ENCODE data around the gene GORAB.

The GORAB gene

DNA sequence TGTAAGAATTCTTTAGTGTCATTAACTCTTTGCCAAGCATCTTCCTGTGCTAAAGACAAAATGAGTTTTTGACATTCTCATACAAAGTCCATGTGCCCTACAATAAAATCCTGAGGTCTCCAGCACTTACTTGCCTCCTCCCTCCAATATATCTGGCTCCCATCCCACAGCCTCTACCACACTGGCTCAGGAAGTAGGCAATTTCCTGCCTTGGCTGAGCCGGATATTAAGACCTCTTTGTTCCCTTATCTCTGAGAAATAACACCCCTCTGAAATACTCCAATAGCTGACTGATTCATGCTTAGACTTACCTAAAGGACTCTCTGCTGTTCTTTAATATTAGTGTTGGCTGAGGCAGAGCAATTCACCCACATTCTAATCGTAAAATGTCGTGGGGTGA, 37.6 kb upstream of the GORAB start:
- Histone ChIP-seq H3K36me3 (ENCODE audit: insufficient read depth) (no peaks in the 10 kb centered on the region), H3K27ac (no peak overlapping the region), H3K27me3 (ENCODE audit: insufficient read depth, low read depth) (no peaks in the 10 kb centered on the region), H4K20me1 (ENCODE audit: insufficient read depth) (no peaks in the 10 kb centered on the region), H3K79me2 (ENCODE audit: insufficient read depth, low read depth) (no peaks in the 10 kb centered on the region), H3K4me1 (ENCODE audit: low read depth, poor library complexity, severe bottlenecking) (no peaks in the 10 kb centered on the region), H3K9ac (no peak overlapping the region), H2AFZ (ENCODE audit: low read depth) (no peak overlapping the region), H3K4me2 (no peak overlapping the region), H3K4me3 (IDR thresholded peaks at IDR 0.05; ENCODE audit: insufficient read depth, low read depth, low read length) (no peak overlapping the region)
- no peak for TF ChIP-seq CTCF (conservative IDR thresholded peaks at IDR 0.05; ENCODE audit: low read depth, low read length)

DNA sequence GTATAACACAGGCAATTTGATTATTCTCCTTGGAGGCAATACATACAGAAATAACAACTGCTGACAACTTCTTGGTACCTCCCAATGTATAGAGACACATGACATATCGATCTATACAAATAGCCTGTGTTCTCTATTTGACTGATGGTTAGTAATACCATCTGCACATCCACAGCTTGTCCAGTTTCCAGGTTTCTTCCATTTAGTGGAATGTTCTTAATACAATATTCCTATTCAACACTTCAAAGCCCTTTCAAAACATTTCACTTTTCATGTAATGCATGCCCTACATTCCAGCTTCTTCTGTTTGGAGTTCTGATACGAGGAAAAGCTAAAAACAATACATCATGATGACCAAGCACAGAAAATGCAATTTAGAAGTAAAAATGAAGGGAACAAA, 37.0 kb upstream of the GORAB start:
- no peak overlapping the region for H2AFZ ChIP-seq (ENCODE audit: low read depth)

DNA sequence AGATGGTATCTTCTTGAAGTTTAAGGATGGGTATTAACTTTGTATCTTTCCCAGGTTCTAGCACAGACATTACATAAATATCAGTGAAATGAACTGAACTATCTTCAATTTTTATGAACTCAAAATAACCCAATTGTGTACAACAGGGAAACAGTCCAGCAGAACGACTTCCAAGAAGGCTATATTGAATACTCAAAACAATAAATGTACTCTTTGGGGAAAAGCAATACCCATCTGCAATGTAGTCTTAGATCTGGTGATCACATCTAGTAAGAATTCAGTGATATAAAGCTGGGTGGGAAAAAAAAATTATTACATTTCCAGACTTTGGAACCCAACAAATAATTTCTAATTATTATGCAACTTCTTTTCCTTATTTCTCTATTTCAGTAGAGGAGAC, 33.1 kb upstream of the GORAB start:
- H4K20me1 ChIP-seq (ENCODE audit: insufficient read depth) = no peaks in the 10 kb centered on the region
- no peaks in the 10 kb centered on the region for H3K27me3 ChIP-seq (ENCODE audit: insufficient read depth, low read depth)
- H3K9ac ChIP-seq = no peak overlapping the region
- TF ChIP-seq CTCF (conservative IDR thresholded peaks at IDR 0.05; ENCODE audit: low read depth, low read length) = no peak
- no peak overlapping the region for H2AFZ ChIP-seq (ENCODE audit: low read depth)
- no peaks in the 10 kb centered on the region for H3K4me1 ChIP-seq (ENCODE audit: low read depth, poor library complexity, severe bottlenecking)
- H3K4me2 ChIP-seq = no peak overlapping the region
- H3K27ac ChIP-seq = no peak overlapping the region
- H3K79me2 ChIP-seq (ENCODE audit: insufficient read depth, low read depth) = no peaks in the 10 kb centered on the region
- H3K4me3 ChIP-seq (IDR thresholded peaks at IDR 0.05; ENCODE audit: insufficient read depth, low read depth, low read length) = no peak overlapping the region
- H3K36me3 ChIP-seq (ENCODE audit: insufficient read depth) = no peaks in the 10 kb centered on the region

More for the DNA sequence above, 37.0 kb upstream of the GORAB start:
- Histone ChIP-seq H3K27ac (no peak overlapping the region), H3K4me2 (no peak overlapping the region), H3K79me2 (ENCODE audit: insufficient read depth, low read depth) (no peaks in the 10 kb centered on the region), H3K9ac (no peak overlapping the region), H4K20me1 (ENCODE audit: insufficient read depth) (no peaks in the 10 kb centered on the region), H3K4me1 (ENCODE audit: low read depth, poor library complexity, severe bottlenecking) (no peaks in the 10 kb centered on the region), H3K36me3 (ENCODE audit: insufficient read depth) (no peaks in the 10 kb centered on the region), H3K27me3 (ENCODE audit: insufficient read depth, low read depth) (no peaks in the 10 kb centered on the region), H3K4me3 (IDR thresholded peaks at IDR 0.05; ENCODE audit: insufficient read depth, low read depth, low read length) (no peak overlapping the region)
- TF ChIP-seq CTCF (conservative IDR thresholded peaks at IDR 0.05; ENCODE audit: low read depth, low read length) = no peak

DNA sequence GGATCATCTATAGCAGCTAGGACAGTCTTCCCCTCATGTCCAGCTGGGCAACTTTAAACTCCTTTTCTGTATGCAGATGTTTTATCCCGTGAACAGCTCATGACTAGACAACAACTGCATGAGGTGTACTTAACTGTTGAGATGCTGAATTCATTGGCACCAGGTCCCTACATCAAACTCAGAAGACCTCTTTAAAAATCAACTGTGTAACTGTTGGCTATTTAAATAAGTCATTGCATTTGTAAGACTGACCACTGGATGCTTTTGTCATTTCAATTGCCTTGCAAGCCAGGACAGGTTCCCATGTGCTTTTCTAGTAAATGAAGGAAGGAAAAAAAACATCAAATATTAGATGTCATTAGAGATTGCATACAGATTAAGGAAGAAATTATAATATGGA, 28.3 kb upstream of the GORAB start:
- H2AFZ ChIP-seq (ENCODE audit: low read depth) = no peak overlapping the region
- H3K27me3 ChIP-seq (ENCODE audit: insufficient read depth, low read depth) = no peaks in the 10 kb centered on the region
- no peak overlapping the region for H3K9ac ChIP-seq
- H3K27ac ChIP-seq = no peak overlapping the region
- no peaks in the 10 kb centered on the region for H3K4me1 ChIP-seq (ENCODE audit: low read depth, poor library complexity, severe bottlenecking)
- H3K79me2 ChIP-seq (ENCODE audit: insufficient read depth, low read depth) = no peaks in the 10 kb centered on the region
- no peak overlapping the region for H3K4me3 ChIP-seq (IDR thresholded peaks at IDR 0.05; ENCODE audit: insufficient read depth, low read depth, low read length)
- H3K4me2 ChIP-seq = no peak overlapping the region
- no peaks in the 10 kb centered on the region for H3K36me3 ChIP-seq (ENCODE audit: insufficient read depth)
- no peak for TF ChIP-seq CTCF (conservative IDR thresholded peaks at IDR 0.05; ENCODE audit: low read depth, low read length)
- H4K20me1 ChIP-seq (ENCODE audit: insufficient read depth) = no peaks in the 10 kb centered on the region

GRCh38 chr1:170510163-170510562, 21.8 kb upstream of the GORAB start:
- Histone ChIP-seq H3K4me3 (IDR thresholded peaks at IDR 0.05; ENCODE audit: insufficient read depth, low read depth, low read length) (no peak overlapping the region), H3K27ac (no peak overlapping the region), H2AFZ (ENCODE audit: low read depth) (no peak overlapping the region), H3K79me2 (ENCODE audit: insufficient read depth, low read depth) (no peaks in the 10 kb centered on the region), H3K36me3 (ENCODE audit: insufficient read depth) (no peaks in the 10 kb centered on the region), H4K20me1 (ENCODE audit: insufficient read depth) (no peaks in the 10 kb centered on the region), H3K27me3 (ENCODE audit: insufficient read depth, low read depth) (no peaks in the 10 kb centered on the region), H3K4me2 (no peak overlapping the region), H3K9ac (no peak overlapping the region), H3K4me1 (ENCODE audit: low read depth, poor library complexity, severe bottlenecking) (no peaks in the 10 kb centered on the region)
- TF ChIP-seq CTCF (conservative IDR thresholded peaks at IDR 0.05; ENCODE audit: low read depth, low read length) = no peak
